H9 (cell line): Measurements from ENCODE around the gene TMEM59. TPM values are rescaled to one million over a fixed set of nuclear protein-coding genes. Genes with fewer than 3 reads are reported as not detected.

ENCODE experiments used
- DNase-seq: peaks from one replicate; pipeline ENCODE4 v3.0.0-alpha.2; 2017
- H2AFZ ChIP-seq: one replicate; pipeline ENCODE4 v1.6.1; 2013; ENCODE audit warnings: mild to moderate bottlenecking, low read length, control low read depth, moderate library complexity
- H2AK5ac ChIP-seq: 2 replicates; pipeline ENCODE4 v1.6.1; 2013; ENCODE audit warnings: low read length, control low read depth, mixed read lengths; ENCODE audit not compliant: insufficient read length
- H2BK120ac ChIP-seq: one replicate; pipeline ENCODE4 v1.6.1; 2013; ENCODE audit warnings: low read depth, mild to moderate bottlenecking, low read length, control low read depth, inconsistent platforms; ENCODE audit not compliant: poor library complexity, severe bottlenecking
- H2BK12ac ChIP-seq: 2 replicates; pipeline ENCODE4 v1.6.1; 2013; ENCODE audit warnings: low read length, control low read depth, mixed read lengths, low read depth; ENCODE audit not compliant: insufficient read length
- H2BK15ac ChIP-seq: 2 replicates; pipeline ENCODE4 v1.6.1; 2013; ENCODE audit warnings: low read depth, low read length, control low read depth
- H2BK20ac ChIP-seq: one replicate; pipeline ENCODE4 v1.6.1; 2013; ENCODE audit warnings: low read depth, mild to moderate bottlenecking, low read length, control low read depth, inconsistent platforms; ENCODE audit not compliant: poor library complexity, severe bottlenecking
- H2BK5ac ChIP-seq: 2 replicates; pipeline ENCODE4 v1.6.1; 2013; ENCODE audit warnings: low read length, control low read depth, mixed read lengths; ENCODE audit not compliant: insufficient read length
- H3K14ac ChIP-seq: 2 replicates; pipeline ENCODE4 v1.6.1; 2013; ENCODE audit warnings: low read length, control low read depth; ENCODE audit not compliant: insufficient read depth
- H3K18ac ChIP-seq: 2 replicates; pipeline ENCODE4 v1.6.1; 2013; ENCODE audit warnings: low read depth, mild to moderate bottlenecking, mixed read lengths, low read length, control low read depth; ENCODE audit not compliant: insufficient read length
- H3K23ac ChIP-seq: 2 replicates; pipeline ENCODE4 v1.6.1; 2013; ENCODE audit warnings: low read length, control low read depth, mixed read lengths, low read depth; ENCODE audit not compliant: insufficient read length
- H3K23me2 ChIP-seq: 2 replicates; pipeline ENCODE4 v1.6.1; 2013; ENCODE audit warnings: low read depth, mild to moderate bottlenecking, mixed read lengths, low read length, control low read depth; ENCODE audit not compliant: insufficient read length, poor library complexity, severe bottlenecking
- H3K27ac ChIP-seq: 2 replicates; pipeline ENCODE4 v1.5.1; 2013; ENCODE audit warnings: low read length, control low read depth, mixed read lengths, low read depth; ENCODE audit not compliant: insufficient read length
- H3K27me3 ChIP-seq: 2 replicates; pipeline ENCODE4 v1.6.1; 2013; ENCODE audit warnings: low read length, control low read depth, inconsistent platforms; ENCODE audit not compliant: insufficient read depth
- H3K4ac ChIP-seq: 2 replicates; pipeline ENCODE4 v1.6.1; 2013; ENCODE audit warnings: low read depth, mild to moderate bottlenecking, control low read depth, inconsistent platforms, low read length, moderate library complexity
- H3K4me1 ChIP-seq: 2 replicates; pipeline ENCODE4 v1.6.1; 2013; ENCODE audit warnings: low read length, control low read depth, inconsistent platforms; ENCODE audit not compliant: insufficient read depth
- H3K4me2 ChIP-seq: 2 replicates; pipeline ENCODE4 v1.6.1; 2013; ENCODE audit warnings: low read length, control low read depth, mixed read lengths; ENCODE audit not compliant: insufficient read length, insufficient read depth
- H3K56ac ChIP-seq: 2 replicates; pipeline ENCODE4 v1.6.1; 2013; ENCODE audit warnings: low read depth, mild to moderate bottlenecking, mixed read lengths, low read length, control low read depth; ENCODE audit not compliant: insufficient read length
- H3K79me1 ChIP-seq: 2 replicates; pipeline ENCODE4 v1.6.1; 2013; ENCODE audit warnings: low read depth, mild to moderate bottlenecking, moderate library complexity, low read length, control low read depth, inconsistent platforms; ENCODE audit not compliant: insufficient read depth, poor library complexity, severe bottlenecking
- H3K79me2 ChIP-seq: 2 replicates; pipeline ENCODE4 v1.6.1; 2013; ENCODE audit warnings: low read length, control low read depth, inconsistent platforms; ENCODE audit not compliant: insufficient read depth
- H3K9ac ChIP-seq: 2 replicates; pipeline ENCODE4 v1.6.1; 2013; ENCODE audit warnings: low read length, control low read depth, mixed read lengths; ENCODE audit not compliant: insufficient read length; ENCODE audit errors: extremely low read depth
- H3K9me3 ChIP-seq: one replicate; pipeline ENCODE4 v1.6.1; 2013; ENCODE audit warnings: low read depth, low read length, inconsistent platforms; ENCODE audit not compliant: control insufficient read depth
- H3T11ph ChIP-seq: one replicate; pipeline ENCODE4 v1.6.1; 2013; ENCODE audit warnings: mild to moderate bottlenecking, low read length, control low read depth, inconsistent platforms
- H4K20me1 ChIP-seq: one replicate; pipeline ENCODE4 v1.6.1; 2013; ENCODE audit not compliant: control insufficient read depth, insufficient read length, insufficient read depth
- H4K5ac ChIP-seq: 2 replicates; pipeline ENCODE4 v1.6.1; 2013; ENCODE audit warnings: low read depth, mild to moderate bottlenecking, mixed read lengths, low read length, control low read depth; ENCODE audit not compliant: insufficient read length
- H4K8ac ChIP-seq: replicated peaks from 2 replicates; pipeline ENCODE4 v1.6.1; 2013; ENCODE audit warnings: low read length, control low read depth, mixed read lengths, low read depth; ENCODE audit not compliant: insufficient read length
- H4K91ac ChIP-seq: 2 replicates; pipeline ENCODE4 v1.6.1; 2013; ENCODE audit warnings: low read depth, mild to moderate bottlenecking, moderate library complexity, mixed read lengths, low read length, control low read depth; ENCODE audit not compliant: insufficient read length
- H3K27ac Mint-ChIP-seq, 3 experiments: 2 replicates in 2 of 3; 3 replicates in 1 of 3; pipeline ENCODE4 v1.8.0; 2020 to 2021; ENCODE audit warnings: mixed read lengths in 3 of 3, mild to moderate bottlenecking in 1 of 3, moderate library complexity in 1 of 3
- H3K27me3 Mint-ChIP-seq: 2 replicates; pipeline ENCODE4 v1.8.0; 2021; ENCODE audit warnings: low read depth, mild to moderate bottlenecking, moderate library complexity, mixed read lengths
- H3K36me3 Mint-ChIP-seq, 3 experiments: 2 replicates in 2 of 3; 3 replicates in 1 of 3; pipeline ENCODE4 v1.8.0; 2020 to 2021; ENCODE audit warnings: low read depth in 3 of 3, mixed read lengths in 3 of 3; ENCODE audit not compliant: insufficient read depth in 1 of 3
- H3K4me1 Mint-ChIP-seq, 2 experiments: 2 replicates each; pipeline ENCODE4 v1.8.0; 2020; ENCODE audit warnings: mixed read lengths in 2 of 2
- H3K4me3 Mint-ChIP-seq, 2 experiments: 2 replicates in 1 of 2; 3 replicates in 1 of 2; pipeline ENCODE4 v1.8.0; 2020 to 2021; ENCODE audit warnings: mild to moderate bottlenecking in 2 of 2, mixed read lengths in 2 of 2, moderate library complexity in 1 of 2
- H3K9me3 Mint-ChIP-seq, 2 experiments: 2 replicates in 1 of 2; 3 replicates in 1 of 2; pipeline ENCODE4 v1.8.0; 2020; ENCODE audit warnings: mild to moderate bottlenecking in 2 of 2, mixed read lengths in 2 of 2, moderate library complexity in 1 of 2
- total RNA-seq: library from RNA; stranded (reverse); gene quantifications from 2 replicates; pipeline ENCODE4 v1.2.1, GENCODE V29; 2021
- TF ChIP-seq, protein P1 (sequence below): fragments of 200-600 bp; sonication (generic); conservative IDR thresholded peaks from 3 replicates; pipeline ENCODE4 v1.8.0; 2021; ENCODE audit warnings: antibody characterized with exemption, mild to moderate bottlenecking

TMEM59 gene
- total RNA-seq, 1 experiment from 2014 or later: 111 TPM

DNA sequence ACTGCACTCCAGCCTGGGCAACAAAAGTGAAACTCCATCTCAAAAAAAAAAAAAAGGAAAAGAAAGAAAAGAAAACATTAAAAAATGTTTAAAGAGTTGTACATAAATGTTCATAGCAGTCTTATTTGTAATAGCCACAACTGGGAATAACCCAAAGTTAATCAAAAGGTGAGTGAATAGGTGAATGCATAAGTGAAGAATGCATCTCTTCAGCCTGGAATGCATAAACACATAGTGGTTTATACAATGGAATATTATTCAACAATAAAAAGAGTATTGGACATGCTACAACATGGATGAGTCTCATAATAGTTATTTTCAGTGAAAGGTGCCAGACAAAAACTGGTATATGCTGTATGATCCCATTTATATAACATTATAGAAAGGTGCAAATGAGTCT is 53.1 kb downstream of the TMEM59 start:
- peaks cover 13% of the 10 kb centered on the region for H3K27me3 Mint-ChIP-seq

More for the DNA sequence above, 53.1 kb downstream of the TMEM59 start:
- TF ChIP-seq, protein P1, sequence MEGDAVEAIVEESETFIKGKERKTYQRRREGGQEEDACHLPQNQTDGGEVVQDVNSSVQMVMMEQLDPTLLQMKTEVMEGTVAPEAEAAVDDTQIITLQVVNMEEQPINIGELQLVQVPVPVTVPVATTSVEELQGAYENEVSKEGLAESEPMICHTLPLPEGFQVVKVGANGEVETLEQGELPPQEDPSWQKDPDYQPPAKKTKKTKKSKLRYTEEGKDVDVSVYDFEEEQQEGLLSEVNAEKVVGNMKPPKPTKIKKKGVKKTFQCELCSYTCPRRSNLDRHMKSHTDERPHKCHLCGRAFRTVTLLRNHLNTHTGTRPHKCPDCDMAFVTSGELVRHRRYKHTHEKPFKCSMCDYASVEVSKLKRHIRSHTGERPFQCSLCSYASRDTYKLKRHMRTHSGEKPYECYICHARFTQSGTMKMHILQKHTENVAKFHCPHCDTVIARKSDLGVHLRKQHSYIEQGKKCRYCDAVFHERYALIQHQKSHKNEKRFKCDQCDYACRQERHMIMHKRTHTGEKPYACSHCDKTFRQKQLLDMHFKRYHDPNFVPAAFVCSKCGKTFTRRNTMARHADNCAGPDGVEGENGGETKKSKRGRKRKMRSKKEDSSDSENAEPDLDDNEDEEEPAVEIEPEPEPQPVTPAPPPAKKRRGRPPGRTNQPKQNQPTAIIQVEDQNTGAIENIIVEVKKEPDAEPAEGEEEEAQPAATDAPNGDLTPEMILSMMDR: no peak
- Histone ChIP-seq H3K79me2 (no peaks in the 10 kb centered on the region), H2BK15ac (no peak overlapping the region), H2AFZ (no peak overlapping the region), H3K4ac (no peak overlapping the region), H3K23ac (no peak overlapping the region), H3K14ac (no peak overlapping the region), H2BK120ac (no peak overlapping the region), H2BK5ac (no peak overlapping the region), H4K8ac (no peak overlapping the region), H3K9ac (no peak overlapping the region), H3K79me1 (no peaks in the 10 kb centered on the region), H3K9me3 (no peaks in the 10 kb centered on the region), H3K27ac (no peak overlapping the region), H4K91ac (no peak overlapping the region), H3T11ph (no peak overlapping the region), H2BK12ac (no peak overlapping the region), H3K18ac (no peak overlapping the region), H4K5ac (no peak overlapping the region), H2AK5ac (no peak overlapping the region), H3K4me1 (no peaks in the 10 kb centered on the region), H3K27me3 (no peaks in the 10 kb centered on the region), H3K56ac (no peak overlapping the region), H2BK20ac (no peak overlapping the region), H3K4me2 (no peak overlapping the region), H3K23me2 (no peaks in the 10 kb centered on the region), H4K20me1 (no peaks in the 10 kb centered on the region)
- no peak overlapping the region; a peak in 1 of 7 replicates for H3K27ac Mint-ChIP-seq
- H3K4me3 Mint-ChIP-seq: no peak overlapping the region
- H3K4me1 Mint-ChIP-seq: no peaks in the 10 kb centered on the region
- H3K36me3 Mint-ChIP-seq: no peaks in the 10 kb centered on the region; a peak in 1 of 7 replicates
- DNase-seq: no peak
- H3K9me3 Mint-ChIP-seq: peaks cover 3 to 6% of the 10 kb centered on the region in 2 experiments; a peak in 3 of 5 replicates
